GM12873 (cell line): ENCODE data around the gene CLK4.

Experiments used
- CTCF ChIP-seq: IDR thresholded peaks from 2 replicates; pipeline ENCODE4 v1.5.1; 2012; ENCODE audit warnings: low read depth, mild to moderate bottlenecking, moderate library complexity, low read length, control low read depth; ENCODE audit not compliant: insufficient read depth; ENCODE audit errors: missing control alignments

CLK4 gene

GRCh38 chr5:178573216-178573615 lies 53.6 kb downstream of the CLK4 start:
- TF ChIP-seq CTCF = no peak

DNA sequence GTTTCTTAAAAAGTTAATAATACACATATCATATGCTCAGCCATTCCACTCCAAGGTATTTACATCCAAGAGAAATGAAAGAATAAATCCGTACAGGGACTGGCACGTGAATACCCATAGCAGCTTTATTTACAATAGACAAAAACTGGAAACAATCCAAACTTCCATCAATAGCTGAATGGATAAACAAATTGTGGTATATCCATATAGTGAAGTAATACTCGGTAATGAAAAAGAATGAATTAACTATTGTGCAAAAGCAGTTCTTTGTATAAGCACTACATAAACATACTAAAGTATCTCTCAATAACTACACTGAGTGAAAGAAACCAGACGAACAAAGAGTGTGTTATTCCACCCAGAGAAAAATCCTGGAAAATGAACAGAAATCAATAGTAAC lies 54.2 kb downstream of the CLK4 start:
- TF ChIP-seq CTCF = no peak

GRCh38 chr5:178569485-178569884 lies 57.4 kb downstream of the CLK4 start:
- no peak for TF ChIP-seq CTCF

DNA sequence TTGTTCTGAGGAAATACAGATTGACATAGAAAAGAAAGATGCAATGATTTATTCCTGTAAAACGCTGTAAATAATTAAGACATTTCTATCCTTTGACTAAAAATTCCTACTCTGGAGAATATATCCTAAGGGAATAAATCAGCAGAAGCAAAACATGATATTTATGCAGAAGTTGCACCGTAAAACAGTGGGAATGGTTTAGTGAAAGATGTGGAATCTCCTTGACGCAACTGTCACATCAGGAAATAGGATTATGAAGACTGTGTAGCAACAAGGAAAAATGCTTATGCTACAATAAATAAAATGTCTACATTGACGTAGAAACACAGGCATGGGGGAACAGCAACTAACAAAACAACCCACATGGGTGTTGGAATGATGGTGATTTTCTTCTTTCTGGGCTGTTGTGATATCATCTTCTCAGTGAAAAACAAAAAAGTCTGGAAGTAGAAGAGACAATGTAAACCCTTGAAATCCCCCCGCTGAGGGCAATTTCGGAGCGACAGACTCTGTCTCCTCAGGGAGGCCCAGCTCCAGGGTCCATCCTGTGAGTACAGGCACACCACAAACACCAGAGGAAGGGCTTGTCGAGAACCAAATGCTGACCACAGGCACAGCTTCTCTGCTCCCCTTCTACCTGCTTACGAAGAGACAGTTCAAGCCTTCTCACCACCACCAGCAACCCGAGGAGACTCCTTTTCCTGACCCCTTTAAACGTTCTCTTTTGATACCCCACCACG lies 61.9 kb downstream of the CLK4 start:
- no peak for TF ChIP-seq CTCF

- TF ChIP-seq CTCF = no peak
Observed at GRCh38 chr5:178564397-178564796, 62.5 kb downstream of the CLK4 start.

GRCh38 chr5:178563621-178564020 lies 63.2 kb downstream of the CLK4 start:
- no peak for TF ChIP-seq CTCF

DNA sequence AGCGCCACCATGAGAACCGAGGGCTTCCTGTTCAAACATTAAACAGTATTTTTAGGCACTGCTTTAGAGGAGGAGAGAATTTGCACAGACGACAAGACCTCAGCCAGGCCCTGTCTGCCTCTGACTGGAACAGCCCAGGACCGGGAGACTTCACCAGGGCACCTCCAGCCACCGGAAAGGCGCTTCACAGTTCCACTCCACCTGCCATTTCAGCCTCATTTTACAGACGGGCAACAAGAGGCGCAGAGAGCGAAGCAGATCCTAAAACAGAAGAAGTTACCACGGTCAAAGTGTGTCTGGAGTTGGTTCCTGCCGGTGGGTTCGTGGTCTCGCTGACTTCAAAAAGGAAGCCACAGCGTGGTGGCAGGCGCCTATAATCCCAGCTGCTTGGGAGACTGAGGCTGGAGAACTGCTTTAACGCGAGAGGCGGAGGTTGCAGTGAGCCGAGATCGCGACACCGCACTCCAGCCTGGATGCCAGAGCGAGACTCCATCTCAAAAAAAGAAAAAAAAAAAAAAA lies 65.0 kb downstream of the CLK4 start:
- no peak for TF ChIP-seq CTCF
